Subcutaneous abdominal adipose tissue (tissue), 5 donors: ENCODE measurements around the gene OPHN1.

ENCODE experiments used
- H3K27ac ChIP-seq: one replicate; pipeline ENCODE4 v1.7.0; 2013; ENCODE audit warnings: low read depth, mild to moderate bottlenecking, inconsistent platforms, low read length, moderate library complexity
- H3K27me3 ChIP-seq, 5 donors: one replicate each; pipeline ENCODE4 v1.7.0; 2013; ENCODE audit warnings: low read length in 5 of 5, inconsistent platforms in 1 of 5; ENCODE audit not compliant: control insufficient read depth in 5 of 5, insufficient read depth in 4 of 5
- H3K36me3 ChIP-seq, 5 donors: one replicate each; pipeline ENCODE4 v1.7.0; 2013; ENCODE audit warnings: low read length in 5 of 5; ENCODE audit not compliant: control insufficient read depth in 5 of 5, insufficient read depth in 5 of 5
- H3K4me1 ChIP-seq, 5 donors: one replicate each; pipeline ENCODE4 v1.7.0; 2013; ENCODE audit warnings: low read length in 5 of 5, mild to moderate bottlenecking in 3 of 5, moderate library complexity in 1 of 5; ENCODE audit not compliant: control insufficient read depth in 5 of 5, insufficient read depth in 5 of 5
- H3K4me3 ChIP-seq, 5 donors: one replicate each; pipeline ENCODE4 v1.7.0; 2013; ENCODE audit warnings: low read length in 5 of 5, low read depth in 1 of 5
- H3K9ac ChIP-seq, 5 donors: one replicate each; pipeline ENCODE4 v1.7.0; 2013; ENCODE audit warnings: low read length in 5 of 5, mild to moderate bottlenecking in 4 of 5, moderate library complexity in 3 of 5
- H3K9me3 ChIP-seq, 5 donors: one replicate each; pipeline ENCODE4 v1.7.0; 2013; ENCODE audit warnings: low read length in 5 of 5; ENCODE audit not compliant: control insufficient read depth in 5 of 5
- donor health status: healthy.
- donor health status: healthy.
- donor health status: healthy.
- donor health status: healthy.
- donor health status: healthy.

OPHN1 gene

GRCh38 chrX:68249903-68250302 is 183.4 kb downstream of the OPHN1 start:
- no peaks in the 10 kb centered on the region for H3K36me3 ChIP-seq
- H3K27me3 ChIP-seq: peaks cover 0 to 11% (median 0%) of the 10 kb centered on the region in 5 donors
- no peak overlapping the region for H3K4me3 ChIP-seq
- peaks cover 0 to 13% (median 11%) of the 10 kb centered on the region in 5 donors for H3K4me1 ChIP-seq
- H3K27ac ChIP-seq: no peak overlapping the region
- no peak overlapping the region for H3K9ac ChIP-seq
- H3K9me3 ChIP-seq: no peaks in the 10 kb centered on the region

GRCh38 chrX:68249401-68249831 is 183.9 kb downstream of the OPHN1 start:
- H3K36me3 ChIP-seq: no peaks in the 10 kb centered on the region
- no peak overlapping the region for H3K4me3 ChIP-seq
- peaks cover 0 to 11% (median 0%) of the 10 kb centered on the region in 5 donors for H3K27me3 ChIP-seq
- no peak overlapping the region for H3K27ac ChIP-seq
- H3K4me1 ChIP-seq: peaks cover 0 to 13% (median 11%) of the 10 kb centered on the region in 5 donors
- no peaks in the 10 kb centered on the region for H3K9me3 ChIP-seq
- H3K9ac ChIP-seq: no peak overlapping the region

DNA sequence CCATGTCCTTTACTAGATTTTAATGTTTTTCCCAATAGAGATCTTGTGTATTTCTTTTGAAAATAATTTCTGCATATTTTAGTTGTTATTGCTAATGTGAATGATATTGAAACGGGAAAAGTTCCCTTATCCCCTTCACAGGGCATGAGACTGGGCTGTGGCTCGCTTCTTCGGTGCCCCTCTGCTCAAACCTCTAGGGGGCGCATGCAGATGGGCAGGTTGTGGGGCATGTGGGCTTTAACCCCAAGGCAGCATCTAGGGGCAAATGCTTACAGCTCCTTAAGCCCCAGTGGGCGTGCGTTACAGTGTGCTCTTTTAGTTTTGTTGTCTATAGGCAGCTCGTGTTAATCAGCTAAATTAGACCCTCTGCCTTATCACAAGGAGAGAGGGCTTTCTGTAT is 194.7 kb downstream of the OPHN1 start:
- no peaks in the 10 kb centered on the region for H3K36me3 ChIP-seq
- H3K27me3 ChIP-seq: peaks cover 0 to 3% (median 0%) of the 10 kb centered on the region in 5 donors
- H3K9me3 ChIP-seq: no peaks in the 10 kb centered on the region
- no peak overlapping the region for H3K4me3 ChIP-seq
- H3K27ac ChIP-seq: no peak overlapping the region
- H3K9ac ChIP-seq: no peak overlapping the region
- no peaks in the 10 kb centered on the region for H3K4me1 ChIP-seq

DNA sequence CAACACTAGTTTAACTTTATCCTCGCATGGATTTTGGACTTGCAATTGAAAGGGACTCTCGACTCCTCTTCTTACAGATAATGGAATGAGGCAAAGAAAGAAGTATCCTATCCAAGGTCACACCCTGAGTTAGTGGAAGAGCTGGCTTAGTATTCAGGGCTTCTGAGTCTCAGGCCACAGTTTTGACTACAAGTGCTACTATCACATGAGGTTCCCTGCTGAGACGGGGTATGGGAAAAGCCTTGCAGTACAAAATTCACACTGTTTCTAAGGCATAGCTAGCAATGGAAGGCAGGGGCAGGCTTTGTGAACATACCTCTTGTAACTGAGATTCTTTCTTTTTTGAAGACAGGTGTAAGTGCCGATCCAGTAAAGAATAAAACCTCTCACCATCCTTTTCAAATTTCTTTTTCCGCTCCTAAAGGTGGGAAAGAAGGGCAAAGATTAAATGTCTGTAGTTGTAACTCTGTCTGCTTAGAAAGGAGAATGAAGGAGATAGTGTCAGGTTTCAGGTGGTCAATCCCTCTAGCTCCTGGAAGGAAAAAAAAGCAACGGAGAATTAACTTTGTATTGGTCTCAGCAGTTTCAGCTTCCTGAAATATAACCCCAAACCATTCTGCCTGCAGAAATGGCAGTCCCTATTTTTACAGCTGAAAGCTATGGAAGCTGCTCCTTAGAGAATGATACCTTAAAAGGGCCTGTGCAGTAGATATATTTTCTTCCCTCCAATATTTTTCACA is 199.0 kb downstream of the OPHN1 start:
- no peaks in the 10 kb centered on the region for H3K4me1 ChIP-seq
- H3K27me3 ChIP-seq: peaks cover 0 to 3% (median 0%) of the 10 kb centered on the region in 5 donors
- no peak overlapping the region for H3K27ac ChIP-seq
- H3K4me3 ChIP-seq: no peak overlapping the region
- peaks cover 0 to 6% (median 0%) of the 10 kb centered on the region in 5 donors for H3K36me3 ChIP-seq
- H3K9ac ChIP-seq: no peak overlapping the region
- H3K9me3 ChIP-seq: no peaks in the 10 kb centered on the region

- H3K27me3 ChIP-seq: no peaks in the 10 kb centered on the region
- no peak overlapping the region for H3K4me3 ChIP-seq
- H3K9ac ChIP-seq: no peak overlapping the region
- no peaks in the 10 kb centered on the region for H3K4me1 ChIP-seq
- peaks cover 0 to 6% (median 0%) of the 10 kb centered on the region in 5 donors for H3K36me3 ChIP-seq
- H3K9me3 ChIP-seq: no peaks in the 10 kb centered on the region
- H3K27ac ChIP-seq: no peak overlapping the region
These were observed 201.1 kb downstream of the OPHN1 start for GRCh38 chrX:68232206-68232605.

GRCh38 chrX:68209008-68209407 is 224.3 kb downstream of the OPHN1 start:
- H3K27me3 ChIP-seq: peaks cover 0 to 3% (median 0%) of the 10 kb centered on the region in 5 donors
- no peak overlapping the region for H3K4me3 ChIP-seq
- H3K9me3 ChIP-seq: no peaks in the 10 kb centered on the region
- H3K4me1 ChIP-seq: no peaks in the 10 kb centered on the region
- no peak overlapping the region for H3K27ac ChIP-seq
- H3K9ac ChIP-seq: no peak overlapping the region
- peaks cover 0 to 7% (median 3%) of the 10 kb centered on the region in 5 donors for H3K36me3 ChIP-seq

DNA sequence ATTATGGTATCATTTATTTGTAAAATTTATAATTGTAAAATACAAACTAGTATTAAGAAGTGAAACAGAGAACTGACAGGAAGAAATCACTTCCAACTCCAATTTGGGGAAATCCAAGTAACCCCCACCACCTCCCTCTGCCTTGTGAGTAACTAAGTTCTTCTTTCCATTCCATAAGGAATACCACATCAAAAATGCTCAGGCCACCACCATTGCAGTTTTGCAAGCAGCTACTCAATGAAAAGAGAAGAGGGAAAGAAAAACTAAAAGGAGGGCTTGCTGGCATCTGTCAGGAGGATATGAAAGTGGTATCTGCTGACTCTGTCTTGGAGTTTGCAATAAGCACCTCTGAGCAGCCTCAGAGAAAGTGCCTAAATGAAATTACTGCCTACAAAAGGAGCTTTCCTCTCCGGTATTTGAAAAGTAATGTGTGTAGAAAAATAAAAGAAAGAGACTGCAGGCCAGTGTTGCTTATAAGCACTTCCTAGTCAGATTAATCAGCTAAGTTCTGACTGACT is 228.7 kb downstream of the OPHN1 start:
- Histone ChIP-seq H3K27ac (no peak overlapping the region), H3K4me1 (no peaks in the 10 kb centered on the region), H3K36me3 (peaks cover 0 to 7% (median 3%) of the 10 kb centered on the region in 5 donors), H3K4me3 (no peak overlapping the region), H3K9me3 (no peaks in the 10 kb centered on the region), H3K27me3 (peaks cover 0 to 5% (median 3%) of the 10 kb centered on the region in 5 donors), H3K9ac (no peak overlapping the region)

DNA sequence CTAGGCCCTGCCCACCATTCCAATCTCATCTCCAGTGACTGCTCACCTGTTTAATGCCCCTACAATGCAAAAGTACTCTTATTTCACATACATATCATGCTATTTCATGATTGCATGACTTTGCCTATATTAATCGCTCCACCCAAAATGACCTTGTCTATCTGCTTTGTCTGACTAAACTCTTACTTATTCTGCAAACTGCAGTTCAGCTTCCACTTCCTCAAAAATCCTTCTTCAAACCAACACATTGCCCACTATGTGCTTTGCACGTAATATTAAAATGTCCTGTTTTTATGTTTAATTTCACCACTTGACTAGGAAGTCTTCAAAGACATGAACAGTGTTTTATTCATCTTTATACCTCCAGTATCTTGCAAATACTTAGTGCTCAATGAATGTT is 229.6 kb downstream of the OPHN1 start:
- H3K9ac ChIP-seq: no peak overlapping the region
- H3K9me3 ChIP-seq: no peaks in the 10 kb centered on the region
- no peaks in the 10 kb centered on the region for H3K4me1 ChIP-seq
- no peak overlapping the region for H3K4me3 ChIP-seq
- H3K36me3 ChIP-seq: peaks cover 0 to 3% (median 0%) of the 10 kb centered on the region in 5 donors
- H3K27ac ChIP-seq: no peak overlapping the region
- peaks cover 0 to 5% (median 3%) of the 10 kb centered on the region in 5 donors for H3K27me3 ChIP-seq

GRCh38 chrX:68203211-68203610 is 230.1 kb downstream of the OPHN1 start:
- H3K27me3 ChIP-seq: peaks cover 0 to 5% (median 3%) of the 10 kb centered on the region in 5 donors
- H3K9ac ChIP-seq: no peak overlapping the region
- no peak overlapping the region for H3K4me3 ChIP-seq
- H3K27ac ChIP-seq: no peak overlapping the region
- no peaks in the 10 kb centered on the region for H3K9me3 ChIP-seq
- H3K36me3 ChIP-seq: no peaks in the 10 kb centered on the region
- H3K4me1 ChIP-seq: no peaks in the 10 kb centered on the region

GRCh38 chrX:68199062-68199848 is 234.0 kb downstream of the OPHN1 start:
- Histone ChIP-seq H3K27me3 (peaks cover 0 to 3% (median 0%) of the 10 kb centered on the region in 5 donors), H3K27ac (no peak overlapping the region), H3K9me3 (no peaks in the 10 kb centered on the region), H3K9ac (no peak overlapping the region), H3K4me3 (no peak overlapping the region), H3K36me3 (peaks cover 0 to 6% (median 0%) of the 10 kb centered on the region in 5 donors), H3K4me1 (no peaks in the 10 kb centered on the region)
